Kidney (tissue), 14 donors: ENCODE measurements around the gene ARMC3. TPM values are rescaled to one million over a fixed set of nuclear protein-coding genes. Genes with fewer than 3 reads are reported as not detected.
A peak's percentile ranks its signal among the peaks of the same experiment; 100 is the strongest.

ENCODE experiments used
- DNase-seq, 5 donors: peaks; one replicate each; pipeline ENCODE4 v3.0.0-alpha.2; 2013 to 2020
- FAIRE-seq: peaks from 2 replicates; lab custom pipeline; 2012; peaks lifted over from hg19 to GRCh38; lab: Jason Lieb, UNC
- H3K27ac ChIP-seq, 2 donors: one replicate each; pipeline ENCODE4 v1.7.0; 2013; ENCODE audit warnings: low read depth in 2 of 2, low read length in 2 of 2, inconsistent platforms in 1 of 2
- H3K27me3 ChIP-seq: one replicate; pipeline ENCODE4 v1.7.1; 2013; ENCODE audit warnings: low read length, inconsistent platforms; ENCODE audit not compliant: control insufficient read depth, insufficient read depth
- H3K36me3 ChIP-seq, 3 donors: one replicate each; pipeline versions ENCODE4 v1.7.0 to v1.7.1; 2013; ENCODE audit warnings: low read length in 3 of 3, control low read depth in 1 of 3, inconsistent platforms in 1 of 3; ENCODE audit not compliant: insufficient read depth in 3 of 3, control insufficient read depth in 2 of 3
- H3K4me1 ChIP-seq, 3 donors: one replicate each; pipeline versions ENCODE4 v1.7.0 to v1.7.1; 2013; ENCODE audit warnings: low read length in 3 of 3, inconsistent platforms in 1 of 3, low read depth in 1 of 3; ENCODE audit not compliant: control insufficient read depth in 2 of 3, insufficient read depth in 2 of 3
- H3K4me3 ChIP-seq, 3 donors: one replicate each; pipeline versions ENCODE4 v1.7.0 to v1.8.1; 2013; ENCODE audit warnings: low read length in 3 of 3, control low read depth in 1 of 3, inconsistent platforms in 1 of 3
- H3K9ac ChIP-seq, 3 donors: one replicate each; pipeline versions ENCODE4 v1.7.0 to v1.7.1; 2013; ENCODE audit warnings: low read length in 3 of 3, control low read depth in 1 of 3, inconsistent platforms in 1 of 3
- H3K9me3 ChIP-seq, 3 donors: one replicate each; pipeline versions ENCODE4 v1.7.0 to v1.7.1; 2013; ENCODE audit warnings: low read length in 3 of 3, control low read depth in 1 of 3, inconsistent platforms in 1 of 3; ENCODE audit not compliant: control insufficient read depth in 2 of 3, insufficient read depth in 1 of 3
- CTCF ChIP-seq: IDR thresholded peaks from 3 replicates; pipeline ENCODE4 v1.5.1; 2012; ENCODE audit warnings: mild to moderate bottlenecking, moderate library complexity, borderline replicate concordance; ENCODE audit not compliant: insufficient read depth; ENCODE audit errors: extremely low read depth
- intact Hi-C: fragments of 100-400 bp; cut with DNase I; formaldehyde crosslinking; loops from one replicate; pipeline ENCODE4 v1.11.1; 2022
- polyA plus RNA-seq: library from polyadenylated mRNA; stranded (reverse); fragments of 350-450 nt; fragmentation: Illumina TruSeq; extraction: RNeasy Lipid Tissue Mini Kit (QIAGEN cat#74804); gene quantifications from one replicate; pipeline ENCODE4 v1.2.3, GENCODE V29; 2014; ENCODE audit warnings: low read depth, low replicate concordance; ENCODE audit not compliant: insufficient read depth
- total RNA-seq: library from RNA; stranded (reverse); fragmentation: NEBNext Ultra II Directional; extraction: Animal tissue kit (Norgen Biotek cat#: 25700); gene quantifications from one replicate; pipeline ENCODE4 v1.2.1, GENCODE V29; 2021
- donor health status: control.
- donor health status: control.
- donor health status: control.
- donor health status: control.
- donor health status: control.
- donor health status: DM: yes; HTN: yes; CAD: no.
- donor health status: Normal renal cell carcinoma (clear cell type).

Gene ARMC3
- total and polyA plus RNA-seq, 2 donors from 2014 or later = 0.60 to 5.5 TPM

GRCh38 chr10:23080262-23080661 lies 152.4 kb downstream of the ARMC3 start:
- no peak for TF ChIP-seq CTCF
- intact Hi-C loops = no loop called here
- Histone ChIP-seq H3K4me3 (no peak overlapping the region), H3K27me3 (no peaks in the 10 kb centered on the region), H3K9me3 (no peaks in the 10 kb centered on the region), H3K9ac (no peak overlapping the region), H3K27ac (no peak overlapping the region), H3K4me1 (no peaks in the 10 kb centered on the region), H3K36me3 (no peaks in the 10 kb centered on the region)
- DNase-seq (peak in 3 of 5 donors; percentile 41 to 72 (median 66)), FAIRE-seq (no peak)

- Histone ChIP-seq H3K27me3 (no peaks in the 10 kb centered on the region), H3K4me3 (no peak overlapping the region), H3K27ac (no peak overlapping the region), H3K36me3 (no peaks in the 10 kb centered on the region), H3K4me1 (no peaks in the 10 kb centered on the region), H3K9me3 (no peaks in the 10 kb centered on the region), H3K9ac (no peak overlapping the region)
- FAIRE-seq (no peak), DNase-seq (no peak)
- no peak for TF ChIP-seq CTCF
- intact Hi-C loops = no loop called here
Measured at GRCh38 chr10:23081221-23081750, 153.4 kb downstream of the ARMC3 start.

- Histone ChIP-seq H3K9me3 (no peaks in the 10 kb centered on the region), H3K9ac (no peak overlapping the region), H3K4me1 (no peaks in the 10 kb centered on the region), H3K4me3 (no peak overlapping the region), H3K36me3 (no peaks in the 10 kb centered on the region), H3K27me3 (no peaks in the 10 kb centered on the region), H3K27ac (no peak overlapping the region)
- intact Hi-C loops = no loop called here
- no peak for TF ChIP-seq CTCF
- DNase-seq = no peak
- FAIRE-seq = no peak
Measured at GRCh38 chr10:23081891-23082290, 154.0 kb downstream of the ARMC3 start.

Other genes with a start within 250 kb of the ARMC3 start
- gene PIP4K2A, start 213.5 kb upstream of the ARMC3 start, total RNA-seq = 54.6 TPM
- gene PIP4K2A, start 213.5 kb upstream of the ARMC3 start, polyA plus RNA-seq = 12.2 TPM
- 39.9 TPM for gene MSRB2, start 167.5 kb downstream of the ARMC3 start, total RNA-seq
- gene MSRB2, start 167.5 kb downstream of the ARMC3 start, polyA plus RNA-seq = 131 TPM